ENCODE measurements around the gene SCRN3. TPM values are rescaled to one million over a fixed set of nuclear protein-coding genes. Genes with fewer than 3 reads are reported as not detected.
A peak's percentile ranks its signal among the peaks of the same experiment; 100 is the strongest.

Gene SCRN3, protein sequence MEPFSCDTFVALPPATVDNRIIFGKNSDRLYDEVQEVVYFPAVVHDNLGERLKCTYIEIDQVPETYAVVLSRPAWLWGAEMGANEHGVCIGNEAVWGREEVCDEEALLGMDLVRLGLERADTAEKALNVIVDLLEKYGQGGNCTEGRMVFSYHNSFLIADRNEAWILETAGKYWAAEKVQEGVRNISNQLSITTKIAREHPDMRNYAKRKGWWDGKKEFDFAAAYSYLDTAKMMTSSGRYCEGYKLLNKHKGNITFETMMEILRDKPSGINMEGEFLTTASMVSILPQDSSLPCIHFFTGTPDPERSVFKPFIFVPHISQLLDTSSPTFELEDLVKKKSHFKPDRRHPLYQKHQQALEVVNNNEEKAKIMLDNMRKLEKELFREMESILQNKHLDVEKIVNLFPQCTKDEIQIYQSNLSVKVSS
- 14.7 and 19.5 TPM in 2 replicates for polyA plus RNA-seq (2012; rRNA removed)
- polyA plus RNA-seq (2012; cell fraction: cytosol; rRNA removed) = 20.5 and 24.7 TPM in 2 replicates
- 15.7 and 21.6 TPM in 2 replicates for polyA plus RNA-seq (2012; cell fraction: nucleus; rRNA removed)

- CTCF ChIA-PET = interaction anchor here (0.9 to 1.2 kb wide), 4 partner anchors 9 to 66 kb away, joined by 3 to 5 read pairs (median 4); no protein-coding TSS in a partner anchor
- TF ChIP-seq TEAD4 (IDR thresholded peaks at IDR 0.05; ENCODE audit: borderline replicate concordance, insufficient read depth) (no peak), YY1 (IDR thresholded peaks at IDR 0.05; ENCODE audit: low read depth) (no peak), EZH2phosphoT487 (IDR thresholded peaks at IDR 0.05; ENCODE audit: borderline replicate concordance, low read depth) (no peak), EP300 (IDR thresholded peaks at IDR 0.05; ENCODE audit: borderline replicate concordance in 1 of 2, low read depth in 1 of 2, low read length in 1 of 2) (0 out of 4 replicates have a peak, but pooled peaks of 1 of the 2 experiments have one; percentile 6), MAX (IDR thresholded peaks at IDR 0.05; ENCODE audit: low read depth) (peak; percentile 72), MXI1 (IDR thresholded peaks at IDR 0.05; ENCODE audit: low read depth, low read length) (peak; percentile 87), TAF1 (IDR thresholded peaks at IDR 0.05; ENCODE audit: borderline replicate concordance, low read depth, low read length) (peak; percentile 64; the same call in 1 of the 2 replicates), PBX3 (IDR thresholded peaks at IDR 0.05) (peak; percentile 52), CHD2 (IDR thresholded peaks at IDR 0.05; ENCODE audit: low read length, partially characterized antibody) (peak; percentile 79), ELF1 (IDR thresholded peaks at IDR 0.05) (peak; percentile 87), RXRA (IDR thresholded peaks at IDR 0.05; ENCODE audit: borderline replicate concordance, low read depth) (no peak), RAD21 (IDR thresholded peaks at IDR 0.05; ENCODE audit: low read length) (no peak), SIN3A (IDR thresholded peaks at IDR 0.05; ENCODE audit: borderline replicate concordance, low read depth, low read length) (peak; percentile 72; the same call in 1 of the 2 replicates), FOXM1 (IDR thresholded peaks at IDR 0.05; ENCODE audit: low read depth) (no peak), POLR2AphosphoS5 (IDR thresholded peaks at IDR 0.05; ENCODE audit: low read depth, low read length) (peak; percentile 68), CTCF (IDR thresholded peaks at IDR 0.05) (no peak), GABPA (IDR thresholded peaks at IDR 0.05; ENCODE audit: low read depth) (peak; percentile 99), SMC3 (IDR thresholded peaks at IDR 0.05; ENCODE audit: low read depth, low read length) (no peak), RCOR1 (IDR thresholded peaks at IDR 0.05; ENCODE audit: low read length) (no peak), GATA2 (CRISPR knock-in tag; IDR thresholded peaks at IDR 0.05) (no peak), NRF1 (IDR thresholded peaks at IDR 0.05; ENCODE audit: low read depth, low read length) (no peak), RFX5 (IDR thresholded peaks at IDR 0.05; ENCODE audit: low read length) (no peak)
- TF ChIP-seq, protein P1, sequence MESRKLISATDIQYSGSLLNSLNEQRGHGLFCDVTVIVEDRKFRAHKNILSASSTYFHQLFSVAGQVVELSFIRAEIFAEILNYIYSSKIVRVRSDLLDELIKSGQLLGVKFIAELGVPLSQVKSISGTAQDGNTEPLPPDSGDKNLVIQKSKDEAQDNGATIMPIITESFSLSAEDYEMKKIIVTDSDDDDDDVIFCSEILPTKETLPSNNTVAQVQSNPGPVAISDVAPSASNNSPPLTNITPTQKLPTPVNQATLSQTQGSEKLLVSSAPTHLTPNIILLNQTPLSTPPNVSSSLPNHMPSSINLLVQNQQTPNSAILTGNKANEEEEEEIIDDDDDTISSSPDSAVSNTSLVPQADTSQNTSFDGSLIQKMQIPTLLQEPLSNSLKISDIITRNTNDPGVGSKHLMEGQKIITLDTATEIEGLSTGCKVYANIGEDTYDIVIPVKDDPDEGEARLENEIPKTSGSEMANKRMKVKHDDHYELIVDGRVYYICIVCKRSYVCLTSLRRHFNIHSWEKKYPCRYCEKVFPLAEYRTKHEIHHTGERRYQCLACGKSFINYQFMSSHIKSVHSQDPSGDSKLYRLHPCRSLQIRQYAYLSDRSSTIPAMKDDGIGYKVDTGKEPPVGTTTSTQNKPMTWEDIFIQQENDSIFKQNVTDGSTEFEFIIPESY (IDR thresholded peaks at IDR 0.05; ENCODE audit: borderline replicate concordance, low read depth) = no peak
- TF ChIP-seq, protein P2, sequence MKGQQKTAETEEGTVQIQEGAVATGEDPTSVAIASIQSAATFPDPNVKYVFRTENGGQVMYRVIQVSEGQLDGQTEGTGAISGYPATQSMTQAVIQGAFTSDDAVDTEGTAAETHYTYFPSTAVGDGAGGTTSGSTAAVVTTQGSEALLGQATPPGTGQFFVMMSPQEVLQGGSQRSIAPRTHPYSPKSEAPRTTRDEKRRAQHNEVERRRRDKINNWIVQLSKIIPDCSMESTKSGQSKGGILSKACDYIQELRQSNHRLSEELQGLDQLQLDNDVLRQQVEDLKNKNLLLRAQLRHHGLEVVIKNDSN (IDR thresholded peaks at IDR 0.05; ENCODE audit: borderline replicate concordance, low read depth) = no peak
Measured at GRCh38 chr2:174395284-174395968, at the start of gene SCRN3. SCRN3 (plus strand) TSS chr2:174395730; CDS start chr2:174398284, 2,554 bp downstream.

More at GRCh38 chr2:174395284-174395968, at the start of gene SCRN3:
- peak within 1 kb of the TSS; percentile 76 to 83 for H3K27ac ChIP-seq (ENCODE audit: low read depth in 2 of 2, low read length in 1 of 2)
- DNase-seq = peak; percentile 87
- H3K79me2 ChIP-seq (ENCODE audit: insufficient read depth) = peaks cover 56% of the 10 kb centered on the region
- H3K9me2 ChIP-seq = no peaks in the 10 kb centered on the region
- WGBS (ENCODE audit: low lambda C conversion rate) = 1% methylated on average over 21 of the region's 35 CpGs
- H3K27me3 ChIP-seq (ENCODE audit: insufficient read depth) = no peaks in the 10 kb centered on the region
- peaks cover 19% of the 10 kb centered on the region in 2 experiments for H3K36me3 ChIP-seq (replicated peaks in 1 of 2; ENCODE audit: control insufficient read depth in 1 of 2, insufficient read depth in 2 of 2, low read length in 1 of 2)
- peak within 1 kb of the TSS; percentile 83 for H3K4me2 ChIP-seq
- H3K9me3 ChIP-seq = no peaks in the 10 kb centered on the region
- peaks cover 6% of the 10 kb centered on the region for H3F3A ChIP-seq (replicated peaks; ENCODE audit: insufficient read depth)
- peaks cover 0 to 4% of the 10 kb centered on the region in 2 experiments; a peak in 2 of 4 replicates for H3K4me1 ChIP-seq (ENCODE audit: control insufficient read depth in 1 of 2, insufficient read depth in 2 of 2, low read depth in 1 of 2, low read length in 1 of 2)
- peak within 1 kb of the TSS; percentile 76 for H3K9ac ChIP-seq
- POLR2A ChIA-PET = interaction anchor here (0.5 to 1.0 kb wide), 4 partner anchors 18 to 55 kb away, joined by 3 to 4 read pairs (median 3); no protein-coding TSS in a partner anchor
- no peaks in the 10 kb centered on the region for H4K20me1 ChIP-seq (ENCODE audit: insufficient read depth)
- peak within 1 kb of the TSS; percentile 95 for H2AFZ ChIP-seq (ENCODE audit: low read depth)
- peak within 1 kb of the TSS; percentile 75 to 99 for H3K4me3 ChIP-seq (ENCODE audit: low read depth in 2 of 2, low read length in 1 of 2)

All from SK-N-SH (cell line).